ENCODE measurements around the gene NLN.
A peak's percentile ranks its signal among the peaks of the same experiment; 100 is the strongest.

Gene NLN

GRCh38 chr5:65802080-65802479 lies 80.1 kb downstream of the NLN start:
- H2AFZ ChIP-seq (ENCODE audit: low read depth, low read length) = no peak overlapping the region
- H4K20me1 ChIP-seq (ENCODE audit: insufficient read depth, low read length) = no peaks in the 10 kb centered on the region

DNA sequence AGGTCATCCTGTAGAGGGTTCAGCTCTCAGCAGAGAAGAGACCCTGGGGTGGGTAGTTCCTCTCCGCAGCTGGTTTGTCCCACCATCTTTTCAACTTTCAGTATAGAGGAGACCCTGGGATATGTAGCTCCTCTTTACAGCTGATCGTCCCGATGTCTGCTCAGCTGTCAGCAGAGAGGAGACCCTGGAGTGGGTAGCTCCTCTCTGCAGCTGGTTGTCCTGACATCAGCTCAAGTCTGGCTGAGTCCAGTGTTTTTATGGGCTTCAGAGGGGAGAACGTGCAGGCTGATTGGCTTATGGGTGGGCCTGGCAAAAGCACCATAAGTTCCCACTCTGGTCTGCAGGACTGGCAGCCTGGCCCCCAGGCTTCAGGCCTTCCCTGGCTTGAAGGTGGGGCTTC lies 80.8 kb downstream of the NLN start:
- no peak for TF ChIP-seq EZH2 (IDR thresholded peaks at IDR 0.05; ENCODE audit: borderline replicate concordance, low read depth, low read length, severe bottlenecking)
- TF ChIP-seq, protein P1, sequence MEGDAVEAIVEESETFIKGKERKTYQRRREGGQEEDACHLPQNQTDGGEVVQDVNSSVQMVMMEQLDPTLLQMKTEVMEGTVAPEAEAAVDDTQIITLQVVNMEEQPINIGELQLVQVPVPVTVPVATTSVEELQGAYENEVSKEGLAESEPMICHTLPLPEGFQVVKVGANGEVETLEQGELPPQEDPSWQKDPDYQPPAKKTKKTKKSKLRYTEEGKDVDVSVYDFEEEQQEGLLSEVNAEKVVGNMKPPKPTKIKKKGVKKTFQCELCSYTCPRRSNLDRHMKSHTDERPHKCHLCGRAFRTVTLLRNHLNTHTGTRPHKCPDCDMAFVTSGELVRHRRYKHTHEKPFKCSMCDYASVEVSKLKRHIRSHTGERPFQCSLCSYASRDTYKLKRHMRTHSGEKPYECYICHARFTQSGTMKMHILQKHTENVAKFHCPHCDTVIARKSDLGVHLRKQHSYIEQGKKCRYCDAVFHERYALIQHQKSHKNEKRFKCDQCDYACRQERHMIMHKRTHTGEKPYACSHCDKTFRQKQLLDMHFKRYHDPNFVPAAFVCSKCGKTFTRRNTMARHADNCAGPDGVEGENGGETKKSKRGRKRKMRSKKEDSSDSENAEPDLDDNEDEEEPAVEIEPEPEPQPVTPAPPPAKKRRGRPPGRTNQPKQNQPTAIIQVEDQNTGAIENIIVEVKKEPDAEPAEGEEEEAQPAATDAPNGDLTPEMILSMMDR (IDR thresholded peaks at IDR 0.05; ENCODE audit: borderline replicate concordance, extremely low read depth, low read length, poor library complexity, severe bottlenecking) = no peak
- H3K79me2 ChIP-seq (ENCODE audit: insufficient read depth, low read length) = no peaks in the 10 kb centered on the region
- H3K36me3 ChIP-seq (ENCODE audit: insufficient read depth, low read length) = peaks cover 27% of the 10 kb centered on the region
- no peaks in the 10 kb centered on the region for H3K27me3 ChIP-seq (ENCODE audit: insufficient read depth, low read length, poor library complexity)
- peaks cover 21% of the 10 kb centered on the region for H3K9me3 ChIP-seq (ENCODE audit: insufficient read depth, low read length, severe bottlenecking)
- H3K4me1 ChIP-seq (ENCODE audit: insufficient read depth, low read length) = peaks cover 14% of the 10 kb centered on the region
- no peak overlapping the region for H3K27ac ChIP-seq (ENCODE audit: low read length)
- no peak overlapping the region for H3K9ac ChIP-seq (ENCODE audit: low read depth, low read length)
- no peaks in the 10 kb centered on the region for H4K20me1 ChIP-seq (ENCODE audit: insufficient read depth, low read length)
- DNase-seq (peak; percentile 13), ATAC-seq (ENCODE audit: insufficient read depth, low read depth) (no peak)
- no peak overlapping the region for H2AFZ ChIP-seq (ENCODE audit: low read depth, low read length)
- H3K4me3 ChIP-seq (ENCODE audit: low read depth in 1 of 2, low read length in 2 of 2) = no peak overlapping the region
- H3K4me2 ChIP-seq (ENCODE audit: insufficient read depth, low read length) = no peak overlapping the region

More at GRCh38 chr5:65802080-65802479, 80.1 kb downstream of the NLN start:
- no peak for TF ChIP-seq EZH2 (IDR thresholded peaks at IDR 0.05; ENCODE audit: borderline replicate concordance, low read depth, low read length, severe bottlenecking)
- TF ChIP-seq, protein P1 (IDR thresholded peaks at IDR 0.05; ENCODE audit: borderline replicate concordance, extremely low read depth, low read length, poor library complexity, severe bottlenecking) = no peak
- no peak overlapping the region for H3K27ac ChIP-seq (ENCODE audit: low read length)
- DNase-seq = no peak
- peaks cover 27% of the 10 kb centered on the region for H3K36me3 ChIP-seq (ENCODE audit: insufficient read depth, low read length)
- no peak overlapping the region; a peak in 1 of 4 replicates for H3K4me3 ChIP-seq (ENCODE audit: low read depth in 1 of 2, low read length in 2 of 2)
- H3K79me2 ChIP-seq (ENCODE audit: insufficient read depth, low read length) = no peaks in the 10 kb centered on the region
- no peak for ATAC-seq (ENCODE audit: insufficient read depth, low read depth)
- peaks cover 21% of the 10 kb centered on the region for H3K9me3 ChIP-seq (ENCODE audit: insufficient read depth, low read length, severe bottlenecking)
- no peak overlapping the region for H3K9ac ChIP-seq (ENCODE audit: low read depth, low read length)
- H3K4me1 ChIP-seq (ENCODE audit: insufficient read depth, low read length) = peaks cover 14% of the 10 kb centered on the region
- no peak overlapping the region for H3K4me2 ChIP-seq (ENCODE audit: insufficient read depth, low read length)
- no peaks in the 10 kb centered on the region for H3K27me3 ChIP-seq (ENCODE audit: insufficient read depth, low read length, poor library complexity)

- ATAC-seq (ENCODE audit: insufficient read depth, low read depth) (peak; percentile 80), DNase-seq (peak; percentile 24)
- H3K4me2 ChIP-seq (ENCODE audit: insufficient read depth, low read length) = no peak overlapping the region
- no peak overlapping the region for H2AFZ ChIP-seq (ENCODE audit: low read depth, low read length)
- peaks cover 27% of the 10 kb centered on the region for H3K36me3 ChIP-seq (ENCODE audit: insufficient read depth, low read length)
- no peaks in the 10 kb centered on the region for H3K79me2 ChIP-seq (ENCODE audit: insufficient read depth, low read length)
- TF ChIP-seq, protein P1 (IDR thresholded peaks at IDR 0.05; ENCODE audit: borderline replicate concordance, extremely low read depth, low read length, poor library complexity, severe bottlenecking) = no peak
- TF ChIP-seq EZH2 (IDR thresholded peaks at IDR 0.05; ENCODE audit: borderline replicate concordance, low read depth, low read length, severe bottlenecking) = no peak
- H3K27ac ChIP-seq (ENCODE audit: low read length) = peak overlapping the region; percentile 48
- peaks cover 14% of the 10 kb centered on the region for H3K4me1 ChIP-seq (ENCODE audit: insufficient read depth, low read length)
- no peak overlapping the region for H3K9ac ChIP-seq (ENCODE audit: low read depth, low read length)
- no peak overlapping the region for H3K4me3 ChIP-seq (ENCODE audit: low read depth in 1 of 2, low read length in 2 of 2)
- H3K9me3 ChIP-seq (ENCODE audit: insufficient read depth, low read length, severe bottlenecking) = peaks cover 21% of the 10 kb centered on the region
- H3K27me3 ChIP-seq (ENCODE audit: insufficient read depth, low read length, poor library complexity) = no peaks in the 10 kb centered on the region
- no peaks in the 10 kb centered on the region for H4K20me1 ChIP-seq (ENCODE audit: insufficient read depth, low read length)
These were observed 81.8 kb downstream of the NLN start for GRCh38 chr5:65803699-65804391.

Measured in DND-41 (cell line).